IPS-20b (cell line): ENCODE measurements around the gene ZNF593.

Experiments
- H3K27ac ChIP-seq: one replicate; pipeline ENCODE4 v1.5.1; 2013; ENCODE audit warnings: low read length
- H3K27me3 ChIP-seq: 2 replicates; pipeline ENCODE4 v1.6.1; 2013; ENCODE audit warnings: mild to moderate bottlenecking, low read length, inconsistent platforms; ENCODE audit not compliant: insufficient read depth
- H3K36me3 ChIP-seq: 2 replicates; pipeline ENCODE4 v1.6.1; 2013; ENCODE audit warnings: low read depth, mild to moderate bottlenecking, inconsistent platforms, low read length, moderate library complexity; ENCODE audit not compliant: insufficient read depth
- H3K4me1 ChIP-seq: 2 replicates; pipeline ENCODE4 v1.6.1; 2013; ENCODE audit warnings: mild to moderate bottlenecking, control low read depth, inconsistent platforms, low read length, moderate library complexity; ENCODE audit not compliant: insufficient read depth
- H3K4me3 ChIP-seq: 2 replicates; pipeline ENCODE4 v1.5.1; 2013; ENCODE audit warnings: mild to moderate bottlenecking, low read length, inconsistent platforms
- H3K9ac ChIP-seq: 2 replicates; pipeline ENCODE4 v1.6.1; 2013; ENCODE audit warnings: low read depth, mild to moderate bottlenecking, inconsistent platforms, low read length, moderate library complexity
- H3K9me3 ChIP-seq: 2 replicates; pipeline ENCODE4 v1.6.1; 2013; ENCODE audit warnings: mild to moderate bottlenecking, low read depth, low read length, inconsistent platforms; ENCODE audit not compliant: insufficient read depth

ZNF593 gene

DNA sequence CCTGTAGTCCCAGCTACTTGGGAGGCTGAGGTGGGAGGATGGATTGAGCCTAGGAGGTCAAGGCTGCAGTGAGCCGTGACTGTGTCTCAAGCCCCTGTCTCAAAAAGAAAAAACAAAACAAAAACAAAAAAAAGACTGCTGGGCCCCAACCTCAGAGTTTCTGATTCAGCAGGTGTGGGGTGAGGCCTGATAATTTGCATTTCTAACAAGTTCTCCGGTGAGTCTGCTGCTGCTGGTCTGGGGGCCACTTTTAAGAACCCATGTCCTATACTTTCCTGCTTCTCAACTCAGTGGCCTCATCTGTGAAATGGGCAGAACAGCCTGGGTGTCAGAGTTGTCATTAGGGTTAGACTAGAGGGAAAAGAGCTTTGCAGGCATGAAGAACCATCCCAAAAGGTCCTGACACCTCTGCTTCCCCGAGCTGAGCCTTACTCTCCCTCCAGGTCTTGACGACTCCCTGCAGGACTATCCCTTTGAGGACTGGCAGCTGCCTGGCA, 10.3 kb downstream of the ZNF593 start:
- H3K27ac ChIP-seq = no peak overlapping the region
- H3K4me3 ChIP-seq = no peak overlapping the region
- no peaks in the 10 kb centered on the region for H3K27me3 ChIP-seq
- no peaks in the 10 kb centered on the region; the same call in 1 of the 2 replicates for H3K4me1 ChIP-seq
- no peak overlapping the region for H3K9ac ChIP-seq
- H3K9me3 ChIP-seq = no peaks in the 10 kb centered on the region
- 0 out of 2 replicates have a peak, but pooled peaks cover 13% of the 10 kb centered on the region for H3K36me3 ChIP-seq

DNA sequence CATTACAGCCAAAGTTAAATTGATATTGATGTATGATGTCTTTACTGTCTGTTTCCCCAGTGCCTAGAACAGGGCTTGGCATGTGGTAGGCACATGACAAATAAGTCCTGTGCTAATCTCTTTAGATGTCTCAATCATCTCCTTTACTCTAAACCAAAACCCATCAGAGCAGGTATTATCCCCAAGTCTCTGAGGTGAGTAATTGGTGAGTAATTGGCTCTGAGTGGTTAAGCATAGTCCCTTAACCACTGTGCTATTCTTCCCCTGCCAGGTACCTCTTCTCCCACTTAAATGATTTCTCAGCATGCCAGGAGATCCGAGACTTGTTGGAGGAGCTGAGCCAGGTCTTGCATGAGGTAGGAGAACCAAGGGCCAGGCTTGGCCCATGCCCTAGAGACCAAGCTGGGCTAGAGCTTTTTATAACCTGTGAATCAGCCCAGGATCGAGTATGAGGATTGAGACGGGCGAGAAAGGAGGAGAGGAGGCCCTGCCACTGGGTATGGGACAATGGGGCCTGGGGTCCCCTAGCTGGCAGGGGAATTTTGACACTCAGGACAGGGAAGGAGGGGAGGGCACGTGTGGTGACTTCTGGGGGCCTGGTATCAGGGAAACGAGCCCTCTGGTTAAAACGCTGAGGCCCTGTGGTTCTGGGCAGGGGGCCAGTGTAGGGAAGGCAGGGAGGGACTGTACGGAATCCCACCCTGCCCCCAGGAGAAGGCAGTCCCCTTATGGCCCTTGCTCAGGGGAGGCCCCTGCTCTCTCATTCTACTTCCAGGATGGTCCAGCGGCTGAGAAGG, 12.1 kb downstream of the ZNF593 start:
- no peaks in the 10 kb centered on the region for H3K27me3 ChIP-seq
- no peak overlapping the region for H3K9ac ChIP-seq
- H3K4me3 ChIP-seq = no peak overlapping the region
- H3K4me1 ChIP-seq = no peaks in the 10 kb centered on the region; the same call in 1 of the 2 replicates
- no peak overlapping the region for H3K27ac ChIP-seq
- no peaks in the 10 kb centered on the region for H3K9me3 ChIP-seq
- H3K36me3 ChIP-seq = 0 out of 2 replicates have a peak, but pooled peaks cover 18% of the 10 kb centered on the region

DNA sequence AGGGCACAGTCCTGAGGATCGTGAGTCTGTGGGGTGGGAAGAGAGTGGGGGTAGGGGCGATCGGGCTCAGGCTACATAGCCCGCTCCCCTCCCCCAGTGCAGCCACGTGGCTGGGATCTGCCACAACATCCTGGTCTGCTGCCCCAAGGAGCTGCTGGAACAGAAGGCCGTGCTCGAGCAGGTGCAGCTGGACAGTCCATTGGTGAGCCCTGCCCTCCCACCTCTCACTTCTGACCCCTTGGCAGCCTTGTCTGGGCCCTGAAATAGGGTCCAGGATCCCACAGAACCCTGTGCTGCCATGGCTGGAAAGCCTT, 12.6 kb downstream of the ZNF593 start:
- Histone ChIP-seq H3K9ac (no peak overlapping the region), H3K4me3 (no peak overlapping the region), H3K9me3 (no peaks in the 10 kb centered on the region), H3K27me3 (no peaks in the 10 kb centered on the region), H3K4me1 (no peaks in the 10 kb centered on the region; the same call in 1 of the 2 replicates), H3K36me3 (0 out of 2 replicates have a peak, but pooled peaks cover 18% of the 10 kb centered on the region), H3K27ac (no peak overlapping the region)

DNA sequence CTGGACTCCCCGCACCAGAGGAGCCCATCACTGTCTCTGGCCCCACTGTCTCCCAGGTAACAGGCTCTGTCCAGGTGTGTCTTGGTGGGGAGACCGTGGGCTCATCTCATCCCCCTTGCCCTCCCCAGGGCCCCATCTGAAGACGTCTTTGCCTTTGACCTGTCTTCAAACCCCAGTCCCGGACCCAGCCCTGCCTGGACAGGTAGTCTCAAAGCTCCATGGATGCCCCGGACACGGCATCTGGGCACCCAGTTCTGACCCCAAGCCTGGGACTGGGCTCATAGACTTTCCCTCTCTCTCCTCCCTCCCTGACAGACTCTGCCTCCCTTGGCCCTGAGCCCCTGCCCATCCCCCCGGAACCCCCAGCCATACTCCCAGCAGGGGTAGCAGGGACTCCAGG, 14.4 kb downstream of the ZNF593 start:
- no peaks in the 10 kb centered on the region for H3K4me1 ChIP-seq
- no peak overlapping the region for H3K4me3 ChIP-seq
- H3K9ac ChIP-seq = no peak overlapping the region
- no peaks in the 10 kb centered on the region for H3K27me3 ChIP-seq
- H3K27ac ChIP-seq = no peak overlapping the region
- H3K9me3 ChIP-seq = no peaks in the 10 kb centered on the region
- 0 out of 2 replicates have a peak, but pooled peaks cover 18% of the 10 kb centered on the region for H3K36me3 ChIP-seq

DNA sequence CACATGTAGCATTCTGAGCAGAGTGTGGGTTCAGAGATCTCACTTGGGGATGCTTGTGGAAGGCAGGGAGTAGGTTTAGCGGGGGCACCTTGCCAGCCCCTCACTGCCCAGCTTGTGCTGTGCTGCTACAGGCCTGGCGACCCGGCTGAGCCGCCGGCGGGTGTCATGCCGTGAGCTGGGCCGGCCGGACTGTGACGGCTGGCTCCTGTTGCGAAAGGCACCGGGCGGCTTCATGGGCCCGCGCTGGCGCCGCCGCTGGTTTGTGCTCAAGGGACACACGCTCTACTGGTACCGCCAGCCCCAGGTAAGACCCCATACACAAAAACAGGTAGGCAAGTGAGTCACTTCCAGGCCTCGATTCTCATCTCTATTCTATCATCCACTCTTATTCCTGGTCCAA, 15.2 kb downstream of the ZNF593 start:
- H3K9me3 ChIP-seq = no peaks in the 10 kb centered on the region
- H3K27me3 ChIP-seq = no peaks in the 10 kb centered on the region
- H3K27ac ChIP-seq = no peak overlapping the region
- H3K4me1 ChIP-seq = no peaks in the 10 kb centered on the region
- no peak overlapping the region for H3K9ac ChIP-seq
- H3K36me3 ChIP-seq = 0 out of 2 replicates have a peak, but pooled peaks cover 18% of the 10 kb centered on the region
- no peak overlapping the region for H3K4me3 ChIP-seq

DNA sequence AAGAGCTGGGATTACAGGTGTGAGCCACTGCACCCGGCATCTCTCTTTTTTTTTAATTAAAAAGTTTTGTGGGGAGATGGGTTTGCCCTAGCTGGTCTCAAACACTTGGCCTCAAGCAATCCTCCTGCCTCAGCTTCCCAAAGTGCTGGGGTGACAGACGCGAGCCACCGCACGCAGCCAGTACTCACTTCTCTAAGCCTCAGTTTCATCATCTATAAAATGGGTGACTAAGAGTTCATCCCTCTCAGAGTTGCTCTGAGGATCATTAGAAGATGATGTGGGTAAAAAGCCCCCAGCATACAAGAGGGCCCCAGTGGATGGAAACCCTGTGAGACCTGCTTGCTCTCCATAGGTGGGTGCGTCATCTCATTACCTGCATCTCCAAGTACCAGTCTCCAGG, 18.2 kb downstream of the ZNF593 start:
- peaks cover 4% of the 10 kb centered on the region; the same call in 1 of the 2 replicates for H3K4me1 ChIP-seq
- H3K27me3 ChIP-seq = no peaks in the 10 kb centered on the region
- 0 out of 2 replicates have a peak, but pooled peaks cover 5% of the 10 kb centered on the region for H3K36me3 ChIP-seq
- H3K9me3 ChIP-seq = no peaks in the 10 kb centered on the region
- no peak overlapping the region for H3K27ac ChIP-seq
- no peak overlapping the region for H3K4me3 ChIP-seq
- H3K9ac ChIP-seq = no peak overlapping the region

DNA sequence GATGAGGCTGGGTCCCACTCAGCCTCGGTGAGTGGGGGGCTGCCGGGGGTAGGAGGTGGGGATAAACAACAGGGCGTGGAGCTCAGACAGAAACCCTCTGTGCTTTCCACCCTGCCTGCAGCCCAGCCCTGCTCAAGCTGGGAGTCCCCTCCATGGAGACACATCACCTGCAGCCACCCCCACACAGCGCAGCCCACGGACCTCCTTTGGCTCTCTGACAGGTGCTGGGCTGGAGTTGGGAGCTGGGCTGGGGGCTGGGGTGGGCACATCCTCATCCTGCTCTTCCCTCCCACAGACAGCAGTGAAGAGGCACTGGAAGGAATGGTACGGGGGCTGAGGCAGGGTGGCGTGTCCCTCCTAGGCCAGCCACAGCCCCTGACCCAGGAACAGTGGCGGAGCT, 18.8 kb downstream of the ZNF593 start:
- H3K27me3 ChIP-seq = no peaks in the 10 kb centered on the region
- no peaks in the 10 kb centered on the region for H3K9me3 ChIP-seq
- no peak overlapping the region for H3K4me3 ChIP-seq
- no peak overlapping the region for H3K9ac ChIP-seq
- 0 out of 2 replicates have a peak, but pooled peaks cover 5% of the 10 kb centered on the region for H3K36me3 ChIP-seq
- H3K4me1 ChIP-seq = peaks cover 4% of the 10 kb centered on the region; the same call in 1 of the 2 replicates
- no peak overlapping the region for H3K27ac ChIP-seq

DNA sequence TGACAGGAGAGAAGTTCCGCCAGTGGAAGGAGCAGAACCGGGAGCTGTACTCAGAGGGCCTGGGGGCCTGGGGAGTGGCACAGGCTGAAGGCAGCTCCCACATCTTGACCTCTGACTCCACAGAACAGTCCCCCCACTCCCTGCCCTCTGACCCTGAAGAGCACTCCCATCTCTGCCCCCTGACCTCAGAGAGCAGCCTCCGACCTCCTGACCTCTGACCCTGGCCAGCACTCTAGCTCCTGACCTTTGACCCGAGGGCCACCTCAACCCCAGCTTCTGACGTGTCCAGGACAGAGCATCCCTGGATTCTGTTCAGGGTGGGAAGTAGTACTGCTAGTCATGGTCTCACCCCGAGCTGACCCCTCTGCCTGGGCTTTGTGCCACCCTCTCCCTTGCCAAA, 19.6 kb downstream of the ZNF593 start:
- Histone ChIP-seq H3K9me3 (no peaks in the 10 kb centered on the region), H3K27me3 (no peaks in the 10 kb centered on the region), H3K4me1 (peaks cover 4% of the 10 kb centered on the region; the same call in 1 of the 2 replicates)

DNA sequence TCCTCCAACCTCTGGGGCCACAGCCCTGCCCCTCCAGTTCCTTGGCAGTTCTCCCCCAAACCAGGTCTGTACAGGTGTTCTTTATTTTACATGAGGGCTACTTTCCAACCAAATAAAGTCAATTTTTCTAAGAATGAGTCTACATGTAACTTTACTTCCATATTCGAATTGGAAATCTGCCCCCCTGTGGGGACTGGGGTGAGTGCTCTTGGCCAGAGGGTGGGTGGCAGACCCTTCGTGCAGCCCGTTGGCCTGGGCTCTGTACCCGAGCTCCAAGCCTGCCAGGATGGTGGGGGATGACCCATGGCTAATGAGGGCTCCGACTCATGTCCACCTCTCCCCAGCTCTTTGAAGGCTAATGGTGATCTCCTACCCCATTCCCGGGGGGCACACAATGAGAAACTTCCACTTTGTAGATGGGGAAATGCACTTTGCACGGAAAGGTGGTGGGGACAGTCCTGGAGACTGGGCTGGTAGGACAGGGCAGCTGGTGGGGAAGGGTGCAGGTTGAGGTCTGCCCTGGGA, 20.1 kb downstream of the ZNF593 start:
- Histone ChIP-seq H3K4me3 (no peak overlapping the region), H3K9ac (no peak overlapping the region), H3K27ac (no peak overlapping the region), H3K27me3 (no peaks in the 10 kb centered on the region), H3K36me3 (0 out of 2 replicates have a peak, but pooled peaks cover 5% of the 10 kb centered on the region), H3K9me3 (no peaks in the 10 kb centered on the region), H3K4me1 (peaks cover 4% of the 10 kb centered on the region; the same call in 1 of the 2 replicates)

More for the DNA sequence above, 19.6 kb downstream of the ZNF593 start:
- no peak overlapping the region for H3K27ac ChIP-seq
- no peak overlapping the region for H3K9ac ChIP-seq
- H3K4me3 ChIP-seq = no peak overlapping the region
- 0 out of 2 replicates have a peak, but pooled peaks cover 5% of the 10 kb centered on the region for H3K36me3 ChIP-seq

DNA sequence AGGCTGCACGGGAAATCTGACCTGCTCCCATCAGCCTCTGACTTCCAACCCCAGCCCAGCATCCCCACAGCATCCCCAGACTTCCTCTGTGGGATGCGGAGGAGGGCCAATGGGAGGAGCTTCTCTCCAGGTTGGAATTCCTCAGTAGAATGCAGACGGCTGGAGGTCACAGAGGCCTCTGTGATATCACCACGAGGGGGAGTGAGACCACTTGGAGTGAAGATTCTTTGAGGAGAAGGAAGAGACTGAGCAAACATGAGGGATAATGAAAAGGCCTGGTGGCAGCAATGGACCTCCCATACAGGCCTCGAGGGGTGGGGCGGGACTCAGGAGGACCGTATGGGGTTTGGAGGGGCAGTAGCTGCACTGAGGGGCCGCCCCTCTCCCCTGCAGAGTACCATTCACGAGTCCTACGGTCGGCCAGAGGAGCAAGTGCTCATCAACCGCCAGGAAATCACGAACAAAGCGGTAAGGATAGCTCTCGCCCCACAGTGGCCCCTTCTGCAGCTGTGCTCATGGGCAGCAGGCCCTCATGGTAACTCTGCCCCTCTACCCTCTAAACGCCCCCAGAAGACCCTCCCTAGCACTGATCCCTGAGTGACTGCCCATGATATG, 20.8 kb downstream of the ZNF593 start, which contains the start of gene CATSPER4:
TSS of gene CATSPER4 (plus strand) at position 230 of the 615 bp plus-strand sequence. CDS start at position 256, 26 bp downstream.
- Histone ChIP-seq H3K27ac (no peak within 1 kb of the TSS), H3K9ac (no peak within 1 kb of the TSS; the same call in 1 of the 2 replicates), H3K4me3 (peak within 1 kb of the TSS; percentile 11; the same call in 1 of the 2 replicates), H3K36me3 (0 out of 2 replicates have a peak, but pooled peaks cover 5% of the 10 kb centered on the region), H3K9me3 (no peaks in the 10 kb centered on the region), H3K27me3 (no peaks in the 10 kb centered on the region), H3K4me1 (peaks cover 4% of the 10 kb centered on the region; the same call in 1 of the 2 replicates)

DNA sequence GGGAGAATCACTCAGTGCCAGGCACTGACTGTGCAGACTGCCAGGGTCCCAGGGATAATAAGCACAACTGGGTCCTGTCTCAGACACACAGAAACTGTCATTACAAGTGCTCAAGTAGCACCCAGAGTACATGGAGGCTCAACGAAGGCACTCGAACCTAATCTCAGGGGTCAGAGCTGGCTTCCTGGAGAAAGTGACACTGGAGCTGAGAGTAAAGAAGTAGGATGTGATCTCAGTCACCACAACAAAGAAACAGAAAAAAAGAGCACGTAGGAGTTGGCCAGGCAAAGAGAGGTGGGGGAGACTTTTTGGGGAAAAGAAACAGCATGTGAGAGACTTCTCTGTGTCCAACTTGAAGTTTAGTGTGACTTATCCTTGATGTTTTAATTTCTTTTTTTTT, 22.0 kb downstream of the ZNF593 start:
- H3K27me3 ChIP-seq = no peaks in the 10 kb centered on the region
- no peak overlapping the region for H3K4me3 ChIP-seq
- H3K36me3 ChIP-seq = no peaks in the 10 kb centered on the region
- H3K9me3 ChIP-seq = no peaks in the 10 kb centered on the region
- H3K27ac ChIP-seq = no peak overlapping the region
- H3K4me1 ChIP-seq = peaks cover 4% of the 10 kb centered on the region; the same call in 1 of the 2 replicates
- H3K9ac ChIP-seq = no peak overlapping the region
